Skeletal muscle cell (primary cell): ENCODE measurements around the gene WASL.
A peak's percentile ranks its signal among the peaks of the same experiment; 100 is the strongest.
"Not testable (repeated sequence)": the region's sequence is repeated elsewhere in the genome, so short reads cannot be mapped to it uniquely, and the experiment has no call there.

Experiments used
- DNase-seq: peaks from one replicate; pipeline ENCODE4 v3.0.0-alpha.2; 2010; ENCODE audit warnings: low read depth
- H3K4me3 ChIP-seq: 2 replicates; pipeline ENCODE4 v1.5.1; 2011; ENCODE audit warnings: low read depth, mild to moderate bottlenecking, control low read depth, low read length, moderate library complexity

Gene WASL

GRCh38 chr7:123643495-123644441 is 105.0 kb downstream of the WASL start:
- peak overlapping the region; percentile 15 for H3K4me3 ChIP-seq
- peak; percentile 60 for DNase-seq

DNA sequence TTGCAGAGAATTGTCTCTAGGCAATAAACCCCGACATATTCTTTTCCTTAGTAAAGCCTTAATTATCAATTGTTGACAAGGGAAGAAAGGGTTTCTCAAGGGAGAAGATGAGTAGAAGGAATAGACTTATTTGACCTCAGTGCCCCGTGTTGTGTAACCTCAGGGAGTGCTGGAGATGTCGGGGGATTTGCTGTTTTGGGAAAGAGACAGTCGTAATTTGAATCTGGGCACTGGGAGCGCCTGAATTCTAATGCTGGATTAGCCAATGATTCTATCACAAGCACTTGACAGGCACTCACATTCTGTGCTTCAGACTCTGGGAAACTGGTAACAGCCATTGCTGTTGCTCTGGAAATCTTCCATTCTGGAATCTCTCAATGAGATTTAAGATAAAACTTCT is 106.9 kb downstream of the WASL start:
- no peak overlapping the region for H3K4me3 ChIP-seq
- no peak for DNase-seq

DNA sequence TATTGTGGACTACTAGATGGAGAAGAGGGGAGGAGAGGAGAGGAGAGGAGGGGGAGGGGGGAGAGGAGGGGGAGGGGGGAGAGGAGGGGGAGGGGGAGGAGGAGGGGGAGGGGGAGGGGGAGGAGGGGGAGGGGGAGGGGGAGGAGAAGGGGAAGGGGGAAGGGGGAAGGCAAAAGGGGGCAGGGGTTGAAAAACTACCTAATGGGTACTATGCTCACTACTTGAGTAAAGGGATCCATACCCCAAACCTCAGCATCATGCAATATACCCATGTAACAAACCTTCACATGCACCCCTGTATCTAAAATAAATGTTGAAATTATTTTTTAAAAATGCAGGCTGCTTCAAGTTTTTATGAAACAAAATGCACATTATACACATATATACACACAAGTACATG is 108.2 kb downstream of the WASL start:
- H3K4me3 ChIP-seq, result no peak overlapping the region
- DNase-seq, result no peak

- H3K4me3 ChIP-seq, result no peak overlapping the region
- DNase-seq, result no peak
Observed at GRCh38 chr7:123639631-123640030, 109.2 kb downstream of the WASL start.

- H3K4me3 ChIP-seq, result no peak overlapping the region
- DNase-seq, result no peak
Observed at GRCh38 chr7:123637878-123638277, 110.9 kb downstream of the WASL start.

DNA sequence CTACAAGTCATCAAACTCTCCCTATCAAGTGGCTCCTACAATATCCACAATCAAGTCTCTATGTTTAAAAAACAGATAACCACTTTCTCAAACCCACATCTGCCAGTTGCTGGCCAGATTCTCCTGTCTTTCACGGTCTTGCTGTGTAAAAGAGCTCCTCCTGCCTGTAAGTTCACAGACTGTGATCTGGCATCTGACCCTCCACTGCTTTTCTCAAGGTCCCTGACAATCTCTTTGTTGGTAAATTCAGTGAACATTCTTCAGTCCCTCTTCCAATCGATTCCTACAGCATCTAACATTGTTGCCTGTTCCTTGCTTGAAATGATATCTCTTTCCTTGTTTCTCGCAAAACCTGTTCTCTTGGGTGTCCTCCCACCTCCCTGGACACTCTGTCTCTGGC is 111.6 kb downstream of the WASL start:
- no peak for DNase-seq
- no peak overlapping the region for H3K4me3 ChIP-seq

DNA sequence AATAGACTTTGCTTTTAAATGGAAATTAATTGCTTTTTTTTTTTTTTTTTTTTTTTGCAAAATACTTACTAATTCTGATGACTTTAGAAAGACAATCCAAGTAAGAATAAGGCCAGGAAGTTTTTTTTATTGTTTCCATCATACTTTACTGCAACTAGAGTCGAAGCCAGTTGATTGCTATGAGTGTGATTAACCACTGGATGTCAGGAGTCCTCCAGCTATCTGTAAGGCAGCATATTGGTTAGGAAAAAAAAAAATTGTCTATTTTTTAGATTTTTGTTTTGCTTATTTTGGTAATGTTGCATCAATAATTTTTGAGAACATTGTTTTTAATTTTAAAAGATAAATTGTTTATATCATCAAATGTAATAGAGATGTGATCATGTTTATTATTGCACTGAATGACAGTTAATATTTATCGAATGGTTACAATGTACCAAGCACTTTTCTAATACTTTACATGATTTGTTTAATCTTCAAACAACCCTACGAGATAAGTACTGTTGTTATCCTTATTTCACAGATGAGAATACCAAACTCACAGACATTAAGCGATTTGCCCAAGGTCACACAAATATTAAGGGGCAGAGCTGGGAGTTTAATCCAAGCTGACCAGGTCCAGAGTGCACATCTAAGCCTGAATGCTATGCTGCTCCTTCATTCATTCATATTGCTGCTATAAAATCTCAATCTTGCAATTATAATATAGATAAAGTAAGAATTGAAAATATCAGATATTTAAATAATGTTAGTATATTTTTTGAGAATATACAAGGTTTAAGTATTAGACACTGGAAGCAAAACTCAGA is 113.0 kb downstream of the WASL start:
- DNase-seq, result peak; percentile 26

GRCh38 chr7:123634011-123634573 is 114.7 kb downstream of the WASL start:
- DNase-seq, result not testable (repeated sequence)

More for the DNA sequence above, 113.0 kb downstream of the WASL start:
- H3K4me3 ChIP-seq, result no peak overlapping the region

GRCh38 chr7:123633553-123633952 is 115.2 kb downstream of the WASL start:
- H3K4me3 ChIP-seq, result no peak overlapping the region
- peak; percentile 56 for DNase-seq

More at GRCh38 chr7:123634011-123634573, 114.7 kb downstream of the WASL start:
- not testable (repeated sequence) for H3K4me3 ChIP-seq

DNA sequence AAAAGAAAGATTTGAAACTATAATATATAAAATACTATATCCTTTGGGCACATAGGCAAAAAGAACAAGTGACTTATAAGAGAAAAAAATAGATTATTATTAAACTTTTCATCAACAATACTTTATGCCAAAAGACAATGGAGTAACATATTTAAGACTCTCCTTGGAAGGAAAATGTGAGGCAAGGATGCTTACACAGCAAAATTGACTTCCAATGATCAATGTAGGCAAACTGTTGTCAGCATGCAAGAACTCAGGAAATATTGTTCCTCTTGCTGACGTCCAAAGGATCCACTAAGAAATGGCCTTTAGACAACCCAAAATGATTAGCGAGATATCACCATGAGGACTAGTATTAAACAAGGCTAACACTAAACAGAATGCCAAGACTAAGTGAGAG is 116.0 kb downstream of the WASL start:
- no peak overlapping the region for H3K4me3 ChIP-seq
- no peak for DNase-seq
